ENCODE measurements around the gene MTHFSD. TPM values are rescaled to one million over a fixed set of nuclear protein-coding genes. Genes with fewer than 3 reads are reported as not detected.

MTHFSD gene
- total RNA-seq, 1 experiment from 2014 or later: 4.7 TPM

- Histone ChIP-seq H3K4ac (ENCODE audit: low read depth, low read length) (no peak overlapping the region), H3K9me3 (ENCODE audit: control insufficient read depth, low read depth, low read length) (no peaks in the 10 kb centered on the region), H2BK120ac (ENCODE audit: low read depth, low read length, poor library complexity, severe bottlenecking) (no peak overlapping the region), H4K8ac (replicated peaks; ENCODE audit: insufficient read length, low read depth, low read length) (no peak overlapping the region), H2AK5ac (ENCODE audit: insufficient read length, low read length) (no peak overlapping the region), H3K79me2 (ENCODE audit: insufficient read depth, low read length) (no peaks in the 10 kb centered on the region), H2BK12ac (ENCODE audit: insufficient read length, low read depth, low read length) (no peak overlapping the region), H3K79me1 (ENCODE audit: insufficient read depth, low read depth, low read length, poor library complexity, severe bottlenecking) (no peaks in the 10 kb centered on the region), H4K5ac (ENCODE audit: insufficient read length, low read depth, low read length) (no peak overlapping the region), H4K91ac (ENCODE audit: insufficient read length, low read depth, low read length) (no peak overlapping the region), H3K4me2 (ENCODE audit: insufficient read depth, insufficient read length, low read length) (no peak overlapping the region), H4K20me1 (ENCODE audit: control insufficient read depth, insufficient read depth, insufficient read length) (no peaks in the 10 kb centered on the region), H3K23ac (ENCODE audit: insufficient read length, low read depth, low read length) (no peak overlapping the region), H3K27me3 (ENCODE audit: insufficient read depth, low read length) (no peaks in the 10 kb centered on the region), H3K18ac (ENCODE audit: insufficient read length, low read depth, low read length) (no peak overlapping the region), H3K9ac (ENCODE audit: extremely low read depth, insufficient read length, low read length) (no peak overlapping the region), H3K4me1 (ENCODE audit: insufficient read depth, low read length) (no peaks in the 10 kb centered on the region), H3K27ac (ENCODE audit: insufficient read length, low read depth, low read length) (no peak overlapping the region), H3K56ac (ENCODE audit: insufficient read length, low read depth, low read length) (no peak overlapping the region), H3K14ac (ENCODE audit: insufficient read depth, low read length) (no peak overlapping the region), H2AFZ (ENCODE audit: low read length) (no peak overlapping the region), H2BK20ac (ENCODE audit: low read depth, low read length, poor library complexity, severe bottlenecking) (no peak overlapping the region), H3T11ph (ENCODE audit: low read length) (no peak overlapping the region), H2BK5ac (ENCODE audit: insufficient read length, low read length) (no peak overlapping the region), H3K23me2 (ENCODE audit: insufficient read length, low read depth, low read length, poor library complexity, severe bottlenecking) (no peaks in the 10 kb centered on the region), H2BK15ac (ENCODE audit: low read depth, low read length) (no peak overlapping the region)
- DNase-seq: no peak
- Mint-ChIP-seq H3K9me3 (peaks cover 0 to 2% of the 10 kb centered on the region in 2 experiments; a peak in 2 of 5 replicates), H3K4me1 (peaks cover 5 to 9% of the 10 kb centered on the region in 2 experiments; a peak in 3 of 4 replicates), H3K36me3 (ENCODE audit: insufficient read depth in 1 of 3, low read depth in 3 of 3) (peaks cover 0 to 3% (median 0%) of the 10 kb centered on the region in 3 experiments; a peak in 1 of 7 replicates), H3K27ac (no peak overlapping the region), H3K4me3 (no peak overlapping the region), H3K27me3 (ENCODE audit: low read depth) (peaks cover 5% of the 10 kb centered on the region)
- TF ChIP-seq CTCF (conservative IDR thresholded peaks at IDR 0.05): no peak
- WGBS (ENCODE audit: extremely low coverage, insufficient read length, low lambda C conversion rate): no CpG with 5 or more reads among the region's 7 CpGs
These were observed 22.6 kb downstream of the MTHFSD start for GRCh38 chr16:86532526-86532815.
